ENCODE measurements around the gene CSNK1A1.

GRCh38 chr5:149492781-149493180, 58.5 kb downstream of the CSNK1A1 start:
- TF ChIP-seq POLR2A (IDR thresholded peaks at IDR 0.05; ENCODE audit: low read depth, low read length) (no peak), TAF1 (IDR thresholded peaks at IDR 0.05; ENCODE audit: borderline replicate concordance, low read depth, low read length) (no peak), POLR2AphosphoS5 (IDR thresholded peaks at IDR 0.05; ENCODE audit: low read depth, low read length) (no peak)

Measured in GM12892 (cell line).